ENCODE results near the gene AASDH. TPM values are rescaled to one million over a fixed set of nuclear protein-coding genes. Genes with fewer than 3 reads are reported as not detected.

The AASDH gene
- total RNA-seq, 1 experiment from 2014 or later = 12.6 TPM

DNA sequence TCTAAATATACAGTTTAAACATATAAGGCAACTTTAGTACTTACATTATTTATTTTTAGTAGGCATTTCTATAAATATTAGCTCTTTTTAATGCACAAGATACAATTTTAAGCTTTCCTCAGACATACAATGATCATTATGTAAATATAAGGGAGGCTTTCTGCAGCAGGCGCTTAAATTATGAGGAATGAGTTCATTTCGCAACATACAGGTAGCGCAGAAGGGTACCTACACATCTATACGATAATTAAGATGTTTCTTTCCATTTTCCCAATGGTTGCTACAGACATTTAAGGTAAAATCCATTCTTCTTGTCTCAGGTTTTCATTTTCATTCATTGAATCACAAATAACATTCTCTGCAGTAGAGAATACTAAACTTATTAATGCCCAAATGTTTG lies 1.2 kb downstream of the AASDH start (continued):
- TF ChIP-seq, protein P1, sequence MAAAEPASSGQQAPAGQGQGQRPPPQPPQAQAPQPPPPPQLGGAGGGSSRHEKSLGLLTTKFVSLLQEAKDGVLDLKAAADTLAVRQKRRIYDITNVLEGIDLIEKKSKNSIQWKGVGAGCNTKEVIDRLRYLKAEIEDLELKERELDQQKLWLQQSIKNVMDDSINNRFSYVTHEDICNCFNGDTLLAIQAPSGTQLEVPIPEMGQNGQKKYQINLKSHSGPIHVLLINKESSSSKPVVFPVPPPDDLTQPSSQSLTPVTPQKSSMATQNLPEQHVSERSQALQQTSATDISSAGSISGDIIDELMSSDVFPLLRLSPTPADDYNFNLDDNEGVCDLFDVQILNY (CRISPR knock-in tag; IDR thresholded peaks at IDR 0.05) = no peak
- TF ChIP-seq ZBTB21 (CRISPR knock-in tag; IDR thresholded peaks at IDR 0.05; ENCODE audit: borderline replicate concordance) (no peak), PRRX2 (CRISPR knock-in tag; IDR thresholded peaks at IDR 0.05) (no peak)

DNA sequence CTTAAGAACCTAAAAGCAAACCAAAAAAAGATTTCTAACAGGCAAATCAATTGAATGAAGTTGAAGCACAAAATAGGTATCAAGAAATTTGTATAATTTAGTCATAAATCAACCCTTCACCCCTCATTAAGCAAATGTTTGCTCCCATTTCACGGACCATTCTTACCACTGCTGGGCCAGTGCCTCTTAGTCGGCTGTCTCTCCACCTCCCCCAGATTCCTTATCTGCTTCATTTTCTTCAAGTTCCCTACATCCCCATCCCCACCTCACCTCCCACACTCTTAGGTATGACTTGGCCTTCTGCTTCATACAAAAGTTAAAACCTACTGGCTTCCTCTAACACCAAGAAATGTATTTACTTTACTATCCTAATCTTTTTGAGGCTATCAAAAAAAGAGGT lies 11.8 kb downstream of the AASDH start:
- ATAC-seq = no peak
- TF ChIP-seq, protein P2, sequence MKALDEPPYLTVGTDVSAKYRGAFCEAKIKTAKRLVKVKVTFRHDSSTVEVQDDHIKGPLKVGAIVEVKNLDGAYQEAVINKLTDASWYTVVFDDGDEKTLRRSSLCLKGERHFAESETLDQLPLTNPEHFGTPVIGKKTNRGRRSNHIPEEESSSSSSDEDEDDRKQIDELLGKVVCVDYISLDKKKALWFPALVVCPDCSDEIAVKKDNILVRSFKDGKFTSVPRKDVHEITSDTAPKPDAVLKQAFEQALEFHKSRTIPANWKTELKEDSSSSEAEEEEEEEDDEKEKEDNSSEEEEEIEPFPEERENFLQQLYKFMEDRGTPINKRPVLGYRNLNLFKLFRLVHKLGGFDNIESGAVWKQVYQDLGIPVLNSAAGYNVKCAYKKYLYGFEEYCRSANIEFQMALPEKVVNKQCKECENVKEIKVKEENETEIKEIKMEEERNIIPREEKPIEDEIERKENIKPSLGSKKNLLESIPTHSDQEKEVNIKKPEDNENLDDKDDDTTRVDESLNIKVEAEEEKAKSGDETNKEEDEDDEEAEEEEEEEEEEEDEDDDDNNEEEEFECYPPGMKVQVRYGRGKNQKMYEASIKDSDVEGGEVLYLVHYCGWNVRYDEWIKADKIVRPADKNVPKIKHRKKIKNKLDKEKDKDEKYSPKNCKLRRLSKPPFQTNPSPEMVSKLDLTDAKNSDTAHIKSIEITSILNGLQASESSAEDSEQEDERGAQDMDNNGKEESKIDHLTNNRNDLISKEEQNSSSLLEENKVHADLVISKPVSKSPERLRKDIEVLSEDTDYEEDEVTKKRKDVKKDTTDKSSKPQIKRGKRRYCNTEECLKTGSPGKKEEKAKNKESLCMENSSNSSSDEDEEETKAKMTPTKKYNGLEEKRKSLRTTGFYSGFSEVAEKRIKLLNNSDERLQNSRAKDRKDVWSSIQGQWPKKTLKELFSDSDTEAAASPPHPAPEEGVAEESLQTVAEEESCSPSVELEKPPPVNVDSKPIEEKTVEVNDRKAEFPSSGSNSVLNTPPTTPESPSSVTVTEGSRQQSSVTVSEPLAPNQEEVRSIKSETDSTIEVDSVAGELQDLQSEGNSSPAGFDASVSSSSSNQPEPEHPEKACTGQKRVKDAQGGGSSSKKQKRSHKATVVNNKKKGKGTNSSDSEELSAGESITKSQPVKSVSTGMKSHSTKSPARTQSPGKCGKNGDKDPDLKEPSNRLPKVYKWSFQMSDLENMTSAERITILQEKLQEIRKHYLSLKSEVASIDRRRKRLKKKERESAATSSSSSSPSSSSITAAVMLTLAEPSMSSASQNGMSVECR (CRISPR knock-in tag; IDR thresholded peaks at IDR 0.05; ENCODE audit: borderline replicate concordance) = no peak
- TF ChIP-seq ZNF317 (CRISPR knock-in tag; IDR thresholded peaks at IDR 0.05; ENCODE audit: borderline replicate concordance, low read depth) = 0 out of 2 replicates have a peak, but pooled peaks have one; percentile 65
- Mint-ChIP-seq H3K27me3 (ENCODE audit: low read depth) (no peaks in the 10 kb centered on the region), H3K36me3 (peaks cover 11% of the 10 kb centered on the region), H3K27ac (no peak overlapping the region), H3K4me1 (no peaks in the 10 kb centered on the region), H3K4me3 (no peak overlapping the region), H3K9me3 (no peaks in the 10 kb centered on the region)
- DNase-seq (ENCODE audit: low spot score) = no peak
- ChIA-PET CTCF (no interaction called here), POLR2A (interaction anchor here (1.0 kb wide), 1 partner anchor 12 kb away, joined by 4 read pairs; the partner anchor contains the start of gene AASDH)

DNA sequence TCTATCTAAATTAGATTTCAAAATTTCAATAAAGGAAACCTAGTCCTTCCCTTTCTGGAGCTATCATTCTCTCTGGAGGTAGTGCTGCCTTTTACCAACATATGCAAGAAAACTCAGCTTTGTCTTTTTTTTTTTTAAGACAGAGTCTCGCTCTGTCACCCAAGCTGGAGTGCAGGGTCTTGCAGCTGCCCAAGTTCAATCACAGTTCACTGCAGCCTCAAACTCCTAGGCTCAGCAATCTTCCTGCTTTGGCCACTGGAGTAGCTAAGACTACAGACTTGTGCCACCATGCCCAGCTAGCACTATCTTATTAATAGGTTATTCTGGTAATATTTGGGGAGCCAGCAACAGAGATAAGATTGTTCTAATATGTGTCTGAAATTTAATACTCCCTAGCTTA lies 12.3 kb downstream of the AASDH start:
- CTCF ChIA-PET = no interaction called here
- POLR2A ChIA-PET = interaction anchor here (1.0 kb wide), 1 partner anchor 13 kb away, joined by 4 read pairs; the partner anchor contains the start of gene AASDH
- no peaks in the 10 kb centered on the region for H3K27me3 Mint-ChIP-seq (ENCODE audit: low read depth)
- no peaks in the 10 kb centered on the region for H3K9me3 Mint-ChIP-seq
- H3K4me1 Mint-ChIP-seq = no peaks in the 10 kb centered on the region
- no peak for ATAC-seq
- peaks cover 16% of the 10 kb centered on the region for H3K36me3 Mint-ChIP-seq
- TF ChIP-seq NR1H2 (CRISPR knock-in tag; IDR thresholded peaks at IDR 0.05) (no peak), NFE2L1 (CRISPR knock-in tag; IDR thresholded peaks at IDR 0.05) (no peak), TCF7 (CRISPR knock-in tag; IDR thresholded peaks at IDR 0.05; ENCODE audit: low read depth) (no peak), GRHL2 (CRISPR knock-in tag; IDR thresholded peaks at IDR 0.05; ENCODE audit: insufficient replicate concordance, severe bottlenecking) (no peak), ZNF138 (CRISPR knock-in tag; conservative IDR thresholded peaks at IDR 0.05) (no peak), TEAD1 (CRISPR knock-in tag; IDR thresholded peaks at IDR 0.05) (no peak), MXD4 (CRISPR knock-in tag; IDR thresholded peaks at IDR 0.05; ENCODE audit: borderline replicate concordance) (no peak)
- TF ChIP-seq, protein P3, sequence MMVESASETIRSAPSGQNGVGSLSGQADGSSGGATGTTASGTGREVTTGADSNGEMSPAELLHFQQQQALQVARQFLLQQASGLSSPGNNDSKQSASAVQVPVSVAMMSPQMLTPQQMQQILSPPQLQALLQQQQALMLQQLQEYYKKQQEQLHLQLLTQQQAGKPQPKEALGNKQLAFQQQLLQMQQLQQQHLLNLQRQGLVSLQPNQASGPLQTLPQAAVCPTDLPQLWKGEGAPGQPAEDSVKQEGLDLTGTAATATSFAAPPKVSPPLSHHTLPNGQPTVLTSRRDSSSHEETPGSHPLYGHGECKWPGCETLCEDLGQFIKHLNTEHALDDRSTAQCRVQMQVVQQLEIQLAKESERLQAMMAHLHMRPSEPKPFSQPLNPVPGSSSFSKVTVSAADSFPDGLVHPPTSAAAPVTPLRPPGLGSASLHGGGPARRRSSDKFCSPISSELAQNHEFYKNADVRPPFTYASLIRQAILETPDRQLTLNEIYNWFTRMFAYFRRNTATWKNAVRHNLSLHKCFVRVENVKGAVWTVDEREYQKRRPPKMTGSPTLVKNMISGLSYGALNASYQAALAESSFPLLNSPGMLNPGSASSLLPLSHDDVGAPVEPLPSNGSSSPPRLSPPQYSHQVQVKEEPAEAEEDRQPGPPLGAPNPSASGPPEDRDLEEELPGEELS (CRISPR knock-in tag; IDR thresholded peaks at IDR 0.05) = no peak
- peak overlapping the region; percentile 43; the same call in 1 of the 2 replicates for H3K27ac Mint-ChIP-seq
- H3K4me3 Mint-ChIP-seq = no peak overlapping the region
- DNase-seq (ENCODE audit: low spot score) = no peak

DNA sequence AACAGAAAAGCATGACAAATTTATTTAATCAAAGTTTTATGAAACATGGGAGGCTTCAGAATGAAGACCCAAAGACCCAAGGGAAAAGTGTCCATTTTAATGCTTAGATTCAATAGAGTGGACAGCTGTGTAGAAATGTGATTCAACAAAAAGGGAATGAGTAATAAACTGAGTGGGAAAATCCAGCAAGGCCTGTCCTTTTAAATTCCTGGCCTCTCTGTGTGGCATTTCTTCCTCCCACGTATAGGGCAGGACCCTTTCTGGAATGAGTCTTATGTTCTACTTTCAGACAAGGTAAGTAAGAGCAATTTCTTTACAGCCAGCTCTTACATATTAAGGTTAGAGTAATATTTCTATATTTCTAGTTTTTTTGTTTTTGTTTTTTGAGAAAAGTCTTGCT lies 14.5 kb downstream of the AASDH start:
- H3K9me3 Mint-ChIP-seq = peaks cover 5% of the 10 kb centered on the region; the same call in 1 of the 2 replicates
- no peak overlapping the region for H3K4me3 Mint-ChIP-seq
- H3K4me1 Mint-ChIP-seq = no peaks in the 10 kb centered on the region
- CTCF ChIA-PET = no interaction called here
- ATAC-seq = no peak
- H3K36me3 Mint-ChIP-seq = peaks cover 37% of the 10 kb centered on the region
- DNase-seq (ENCODE audit: low spot score) = no peak
- POLR2A ChIA-PET = no interaction called here
- no peak overlapping the region for H3K27ac Mint-ChIP-seq
- H3K27me3 Mint-ChIP-seq (ENCODE audit: low read depth) = no peaks in the 10 kb centered on the region
- TF ChIP-seq CBFB (CRISPR knock-in tag; IDR thresholded peaks at IDR 0.05; ENCODE audit: low read depth) = no peak
- no peak for TF ChIP-seq SOX15 (CRISPR knock-in tag; IDR thresholded peaks at IDR 0.05)
- TF ChIP-seq CREM (CRISPR knock-in tag; IDR thresholded peaks at IDR 0.05) = no peak
- no peak for TF ChIP-seq ETV6 (CRISPR knock-in tag; IDR thresholded peaks at IDR 0.05)
- no peak for TF ChIP-seq SP1 (CRISPR knock-in tag; conservative IDR thresholded peaks at IDR 0.05)
- TF ChIP-seq NFATC4 (CRISPR knock-in tag; IDR thresholded peaks at IDR 0.05) = no peak
- no peak for TF ChIP-seq RORB (CRISPR knock-in tag; IDR thresholded peaks at IDR 0.05)
- TF ChIP-seq MXD4 (CRISPR knock-in tag; IDR thresholded peaks at IDR 0.05; ENCODE audit: borderline replicate concordance) = no peak
- TF ChIP-seq ZNF232 (CRISPR knock-in tag; IDR thresholded peaks at IDR 0.05) = no peak
- no peak for TF ChIP-seq ZNF416 (CRISPR knock-in tag; IDR thresholded peaks at IDR 0.05)
- no peak for TF ChIP-seq MYBL2 (CRISPR knock-in tag; IDR thresholded peaks at IDR 0.05)
- TF ChIP-seq, protein P4, sequence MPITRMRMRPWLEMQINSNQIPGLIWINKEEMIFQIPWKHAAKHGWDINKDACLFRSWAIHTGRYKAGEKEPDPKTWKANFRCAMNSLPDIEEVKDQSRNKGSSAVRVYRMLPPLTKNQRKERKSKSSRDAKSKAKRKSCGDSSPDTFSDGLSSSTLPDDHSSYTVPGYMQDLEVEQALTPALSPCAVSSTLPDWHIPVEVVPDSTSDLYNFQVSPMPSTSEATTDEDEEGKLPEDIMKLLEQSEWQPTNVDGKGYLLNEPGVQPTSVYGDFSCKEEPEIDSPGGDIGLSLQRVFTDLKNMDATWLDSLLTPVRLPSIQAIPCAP (CRISPR knock-in tag; IDR thresholded peaks at IDR 0.05) = no peak
